Esophagus (tissue), 2 donors: ENCODE measurements around the gene FEM1B. TPM values are rescaled to one million over a fixed set of nuclear protein-coding genes. Genes with fewer than 3 reads are reported as not detected.
A peak's percentile ranks its signal among the peaks of the same experiment; 100 is the strongest.

Experiments used
- H3K27ac ChIP-seq, 2 donors: one replicate each; pipeline ENCODE4 v1.5.1; 2013; ENCODE audit warnings: low read depth in 2 of 2, mild to moderate bottlenecking in 2 of 2, inconsistent platforms in 1 of 2, low read length in 1 of 2, moderate library complexity in 1 of 2
- H3K27me3 ChIP-seq, 2 donors: one replicate each; pipeline ENCODE4 v1.6.1; 2013; ENCODE audit warnings: low read length in 2 of 2, control low read depth in 1 of 2, mild to moderate bottlenecking in 1 of 2; ENCODE audit not compliant: insufficient read depth in 2 of 2, control insufficient read depth in 1 of 2
- H3K36me3 ChIP-seq, 2 donors: one replicate each; pipeline ENCODE4 v1.6.1; 2013; ENCODE audit warnings: low read length in 1 of 2; ENCODE audit not compliant: control insufficient read depth in 2 of 2, insufficient read depth in 2 of 2
- H3K4me1 ChIP-seq, 2 donors: one replicate each; pipeline ENCODE4 v1.6.1; 2013; ENCODE audit warnings: low read length in 1 of 2; ENCODE audit not compliant: control insufficient read depth in 2 of 2, insufficient read depth in 2 of 2
- H3K4me3 ChIP-seq, 2 donors: one replicate each; pipeline ENCODE4 v1.5.1; 2013; ENCODE audit warnings: low read length in 2 of 2, mild to moderate bottlenecking in 2 of 2, low read depth in 1 of 2, moderate library complexity in 1 of 2
- H3K9me3 ChIP-seq, 2 donors: one replicate each; pipeline ENCODE4 v1.6.1; 2013; ENCODE audit warnings: mild to moderate bottlenecking in 2 of 2, low read depth in 1 of 2, low read length in 1 of 2, moderate library complexity in 1 of 2; ENCODE audit not compliant: control insufficient read depth in 2 of 2, insufficient read depth in 1 of 2
- WGBS, 2 donors: extraction: QIAGEN DNeasy Blood & Tissue Kit; methylation state at CpG; one replicate each; pipeline ENCODE4 v1.1.7; 2013; 5-methylcytosine and 5-hydroxymethylcytosine counted together
- polyA plus RNA-seq, 2 donors: library from polyadenylated mRNA; stranded (reverse); fragments of 200-250 nt; gene quantifications; one replicate each; pipeline ENCODE4 v1.2.3, GENCODE V29; 2013
- donor health status: healthy with polysubstance abuse.
- donor health status: Bipolar disorder and iron deficiency.

FEM1B gene
- polyA plus RNA-seq, 2 donors: 9.5 to 12.5 TPM

DNA sequence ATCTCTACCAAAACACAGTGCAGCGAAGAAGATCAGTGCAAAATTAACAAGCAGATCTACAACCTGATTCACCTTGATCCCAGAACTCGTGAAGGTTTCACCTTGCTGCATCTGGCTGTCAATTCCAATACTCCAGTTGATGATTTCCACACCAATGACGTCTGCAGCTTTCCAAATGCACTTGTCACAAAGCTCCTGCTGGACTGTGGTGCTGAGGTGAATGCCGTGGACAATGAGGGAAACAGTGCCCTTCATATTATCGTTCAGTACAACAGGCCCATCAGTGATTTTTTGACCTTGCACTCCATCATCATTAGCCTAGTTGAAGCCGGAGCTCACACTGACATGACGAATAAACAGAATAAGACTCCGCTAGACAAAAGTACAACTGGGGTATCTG is 13.2 kb downstream of the FEM1B start:
- no peaks in the 10 kb centered on the region for H3K9me3 ChIP-seq
- no peaks in the 10 kb centered on the region for H3K27me3 ChIP-seq
- H3K4me1 ChIP-seq: no peaks in the 10 kb centered on the region
- peaks cover 5 to 8% of the 10 kb centered on the region in 2 donors for H3K36me3 ChIP-seq
- 78 to 85% methylated on average over 8 of the region's 8 CpGs for WGBS, 2 donors
- H3K27ac ChIP-seq: no peak overlapping the region
- H3K4me3 ChIP-seq: no peak overlapping the region

DNA sequence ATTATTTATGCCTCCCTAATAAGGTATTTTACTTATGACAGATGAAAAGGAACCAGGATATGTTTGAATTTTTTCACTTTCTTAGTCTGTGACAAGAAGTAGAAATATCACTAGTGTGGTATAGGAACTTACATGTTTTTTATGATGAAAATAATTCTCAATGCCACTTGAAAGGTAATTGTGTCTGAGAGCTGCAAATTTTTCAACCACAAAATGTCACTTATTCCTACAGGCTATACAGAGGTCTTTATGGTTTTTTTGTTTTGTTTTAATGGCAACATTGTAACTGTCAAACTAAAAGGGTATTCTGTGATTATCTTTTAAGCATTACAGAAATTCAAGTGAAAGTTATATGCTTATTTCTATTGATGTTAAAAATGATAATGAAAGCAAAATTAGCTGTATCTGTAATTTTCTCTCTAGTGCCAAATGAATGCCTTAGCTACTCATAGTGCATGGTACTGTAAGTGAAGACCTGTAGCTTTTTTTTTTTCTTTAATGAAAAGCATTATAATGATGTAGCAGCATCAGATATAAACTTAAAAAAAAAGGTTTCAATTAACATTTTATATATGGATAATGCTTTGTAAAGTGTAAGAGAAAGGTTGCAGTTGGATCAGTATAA is 14.7 kb downstream of the FEM1B start:
- Histone ChIP-seq H3K9me3 (no peaks in the 10 kb centered on the region), H3K27ac (no peak overlapping the region), H3K36me3 (peaks cover 5 to 8% of the 10 kb centered on the region in 2 donors), H3K4me3 (no peak overlapping the region), H3K4me1 (no peaks in the 10 kb centered on the region), H3K27me3 (no peaks in the 10 kb centered on the region)

GRCh38 chr15:68292967-68293366 is 15.4 kb downstream of the FEM1B start:
- H3K4me1 ChIP-seq: no peaks in the 10 kb centered on the region
- H3K36me3 ChIP-seq: peaks cover 5 to 8% of the 10 kb centered on the region in 2 donors
- H3K4me3 ChIP-seq: no peak overlapping the region
- no peak overlapping the region for H3K27ac ChIP-seq
- no peaks in the 10 kb centered on the region for H3K27me3 ChIP-seq
- H3K9me3 ChIP-seq: no peaks in the 10 kb centered on the region

- Histone ChIP-seq H3K27ac (no peak overlapping the region), H3K4me3 (no peak overlapping the region), H3K27me3 (no peaks in the 10 kb centered on the region), H3K4me1 (no peaks in the 10 kb centered on the region), H3K36me3 (peaks cover 0 to 3% of the 10 kb centered on the region in 2 donors), H3K9me3 (no peaks in the 10 kb centered on the region)
- 70 to 72% methylated on average over 4 of the region's 4 CpGs for WGBS, 2 donors
Measured at GRCh38 chr15:68295014-68295805, 17.7 kb downstream of the FEM1B start.

- no peaks in the 10 kb centered on the region for H3K36me3 ChIP-seq
- no peak overlapping the region for H3K27ac ChIP-seq
- H3K9me3 ChIP-seq: no peaks in the 10 kb centered on the region
- H3K4me3 ChIP-seq: no peak overlapping the region
- H3K4me1 ChIP-seq: no peaks in the 10 kb centered on the region
- no peaks in the 10 kb centered on the region for H3K27me3 ChIP-seq
- WGBS, 2 donors: 89 to 94% methylated on average over 3 of the region's 3 CpGs
Measured at GRCh38 chr15:68298336-68298735, 20.8 kb downstream of the FEM1B start.

DNA sequence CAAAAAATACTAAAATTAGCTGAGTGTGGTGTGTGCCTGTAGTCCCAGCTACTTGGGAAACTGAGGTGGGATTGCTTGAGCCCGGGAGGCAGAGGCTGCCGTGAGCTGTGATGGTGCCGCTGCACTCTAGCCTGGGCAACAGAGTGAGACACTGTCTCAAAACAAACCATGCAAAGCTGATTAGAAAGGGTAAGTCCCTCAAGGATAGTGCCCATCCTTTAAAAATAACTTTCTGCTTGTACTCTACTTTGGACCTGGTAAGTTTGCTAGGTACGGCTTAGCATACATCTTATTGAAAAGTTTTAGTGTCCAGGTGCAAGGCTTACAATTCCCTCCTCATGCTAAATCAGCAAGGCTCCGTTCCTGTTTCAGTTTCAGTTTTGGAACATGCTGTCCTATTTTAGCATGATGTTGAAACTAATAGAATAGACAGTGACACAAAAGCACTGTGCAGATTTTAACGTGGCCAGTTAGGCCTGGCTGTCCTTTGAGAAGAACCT is 21.4 kb downstream of the FEM1B start:
- peak overlapping the region in 1 of 2 donors; percentile 11 for H3K4me3 ChIP-seq
- WGBS, 2 donors: 30 to 34% methylated on average over 6 of the region's 6 CpGs
- no peaks in the 10 kb centered on the region for H3K27me3 ChIP-seq
- H3K27ac ChIP-seq: peak overlapping the region in 1 of 2 donors; percentile 27
- H3K4me1 ChIP-seq: no peaks in the 10 kb centered on the region
- no peaks in the 10 kb centered on the region for H3K9me3 ChIP-seq
- no peaks in the 10 kb centered on the region for H3K36me3 ChIP-seq

- no peak overlapping the region for H3K27ac ChIP-seq
- H3K4me3 ChIP-seq: peak overlapping the region in 1 of 2 donors; percentile 11
- H3K36me3 ChIP-seq: no peaks in the 10 kb centered on the region
- WGBS, 2 donors: 57% methylated on average over 5 of the region's 5 CpGs
- no peaks in the 10 kb centered on the region for H3K4me1 ChIP-seq
- no peaks in the 10 kb centered on the region for H3K9me3 ChIP-seq
- H3K27me3 ChIP-seq: no peaks in the 10 kb centered on the region
Measured at GRCh38 chr15:68299436-68299835, 21.9 kb downstream of the FEM1B start.

DNA sequence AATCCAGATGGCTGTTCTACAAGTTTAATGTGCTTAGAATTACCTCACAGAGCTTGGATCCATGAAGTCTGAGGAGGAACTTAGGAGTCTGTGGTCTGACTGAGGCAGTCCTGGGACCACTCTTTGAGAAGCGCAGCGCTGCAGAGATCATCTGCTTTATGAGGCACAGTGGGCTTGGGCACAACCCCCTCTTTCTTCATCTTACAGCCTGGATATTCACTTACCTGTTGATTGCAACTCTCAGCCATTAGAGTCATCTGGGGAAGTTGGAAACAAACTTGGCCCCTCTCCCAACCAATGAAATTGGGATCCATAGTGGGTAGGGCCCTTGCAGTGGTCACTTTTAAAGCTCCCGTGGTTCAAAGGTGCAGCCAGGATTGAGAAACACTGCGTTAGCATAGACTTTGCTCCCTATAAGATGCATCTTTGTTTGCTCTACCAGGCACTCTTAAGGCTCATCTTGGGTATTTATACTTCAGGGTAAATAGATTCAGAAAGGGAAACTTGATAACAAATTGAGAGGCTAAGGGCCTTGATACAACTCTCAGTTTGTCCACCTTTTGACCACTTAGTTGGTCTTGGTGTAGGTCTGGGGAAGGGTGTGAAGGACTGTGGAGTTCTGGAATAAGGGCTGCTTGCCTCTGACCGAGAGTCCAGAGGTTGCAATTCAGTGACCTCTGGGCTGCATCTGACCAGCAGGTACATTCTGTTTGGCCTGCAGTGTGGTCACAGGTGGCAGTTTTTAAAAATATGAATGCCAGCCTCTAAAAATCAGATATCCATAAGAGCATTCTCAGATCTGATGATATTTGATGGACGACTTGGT is 22.8 kb downstream of the FEM1B start:
- no peaks in the 10 kb centered on the region for H3K4me1 ChIP-seq
- no peaks in the 10 kb centered on the region for H3K9me3 ChIP-seq
- H3K27ac ChIP-seq: no peak overlapping the region
- H3K27me3 ChIP-seq: no peaks in the 10 kb centered on the region
- H3K36me3 ChIP-seq: no peaks in the 10 kb centered on the region
- WGBS, 2 donors: 83% methylated on average over 6 of the region's 6 CpGs
- no peak overlapping the region for H3K4me3 ChIP-seq

DNA sequence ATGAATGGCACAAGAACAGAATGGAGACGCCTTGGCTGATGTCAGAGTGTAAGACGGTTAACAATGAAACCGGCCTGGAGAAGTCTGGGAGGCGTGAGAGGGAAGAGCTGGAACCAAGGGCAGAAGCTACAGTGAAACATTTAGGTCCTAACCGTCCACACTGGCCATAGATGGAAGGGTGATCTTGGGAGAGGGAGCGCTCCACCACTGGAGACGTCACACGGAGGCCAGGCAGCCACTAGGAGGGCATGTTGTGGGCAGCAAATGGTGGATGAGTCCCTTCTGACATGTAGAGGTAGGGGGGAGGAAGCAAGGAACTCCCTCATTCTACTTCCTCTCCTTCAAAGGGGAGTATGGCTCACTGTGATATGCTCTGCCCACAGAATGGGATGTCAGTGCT is 23.8 kb downstream of the FEM1B start:
- no peak overlapping the region for H3K27ac ChIP-seq
- no peaks in the 10 kb centered on the region for H3K36me3 ChIP-seq
- peaks cover 0 to 2% of the 10 kb centered on the region in 2 donors for H3K4me1 ChIP-seq
- H3K9me3 ChIP-seq: no peaks in the 10 kb centered on the region
- WGBS, 2 donors: 90 to 92% methylated on average over 8 of the region's 8 CpGs
- H3K4me3 ChIP-seq: no peak overlapping the region
- no peaks in the 10 kb centered on the region for H3K27me3 ChIP-seq
